Ovary (tissue), 3 donors: ENCODE measurements around the gene H2AZ2.

Experiments used
- POLR2A ChIP-seq: fragments of 450-650 bp; IDR thresholded peaks from one replicate; pipeline ENCODE4 v1.6.1; 2017; ENCODE audit warnings: antibody characterized with exemption, mild to moderate bottlenecking, moderate library complexity
- TF ChIP-seq, protein P1 (sequence below), 3 donors: fragments of 450-650 bp in 2 of 3; fragments of 200-600 bp in 1 of 3; IDR thresholded peaks; one replicate each; pipeline versions ENCODE4 v1.5.1 to v1.8.0; 2016 to 2022; ENCODE audit warnings: antibody characterized with exemption in 3 of 3, mild to moderate bottlenecking in 1 of 3
- donor health status: DM: no; HTN: no; CAD: no.

GRCh38 chr7:44796504-44797328, 51.2 kb downstream of the H2AZ2 start, which contains the start of gene PPIA:
- peak; percentile 81 for TF ChIP-seq POLR2A
- TF ChIP-seq, protein P1, sequence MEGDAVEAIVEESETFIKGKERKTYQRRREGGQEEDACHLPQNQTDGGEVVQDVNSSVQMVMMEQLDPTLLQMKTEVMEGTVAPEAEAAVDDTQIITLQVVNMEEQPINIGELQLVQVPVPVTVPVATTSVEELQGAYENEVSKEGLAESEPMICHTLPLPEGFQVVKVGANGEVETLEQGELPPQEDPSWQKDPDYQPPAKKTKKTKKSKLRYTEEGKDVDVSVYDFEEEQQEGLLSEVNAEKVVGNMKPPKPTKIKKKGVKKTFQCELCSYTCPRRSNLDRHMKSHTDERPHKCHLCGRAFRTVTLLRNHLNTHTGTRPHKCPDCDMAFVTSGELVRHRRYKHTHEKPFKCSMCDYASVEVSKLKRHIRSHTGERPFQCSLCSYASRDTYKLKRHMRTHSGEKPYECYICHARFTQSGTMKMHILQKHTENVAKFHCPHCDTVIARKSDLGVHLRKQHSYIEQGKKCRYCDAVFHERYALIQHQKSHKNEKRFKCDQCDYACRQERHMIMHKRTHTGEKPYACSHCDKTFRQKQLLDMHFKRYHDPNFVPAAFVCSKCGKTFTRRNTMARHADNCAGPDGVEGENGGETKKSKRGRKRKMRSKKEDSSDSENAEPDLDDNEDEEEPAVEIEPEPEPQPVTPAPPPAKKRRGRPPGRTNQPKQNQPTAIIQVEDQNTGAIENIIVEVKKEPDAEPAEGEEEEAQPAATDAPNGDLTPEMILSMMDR (IDR thresholded peaks at IDR 0.05), result peak in 1 of 3 donors; percentile 13
